Panc1 (cell line): ENCODE results near the gene LTBP2. TPM values are rescaled to one million over a fixed set of nuclear protein-coding genes. Genes with fewer than 3 reads are reported as not detected.

Experiments used
- ATAC-seq: fragments of 200-7000 bp; cut with Tn5 transposase; 2 replicates; pipeline ENCODE4 v1.9.1; 2020; ENCODE audit warnings: mild to moderate bottlenecking, moderate library complexity
- BruUV-seq: library from RNA; stranded (reverse); fragments of 400-500 nt; replicated peaks from 2 replicates; lab custom pipeline; 2021; lab: Mats Ljungman, UMichigan
- CTCF ChIA-PET: fragments of 300-600 bp; sonication (Branson Sonifier 250); formaldehyde crosslinking; loops from one replicate; lab custom pipeline; 2022; ENCODE audit warnings: antibody characterized with exemption; lab: Charles Lee
- POLR2A ChIA-PET: fragments of 300-600 bp; sonication (Branson Sonifier 250); formaldehyde crosslinking; loops from one replicate; lab custom pipeline; 2022; ENCODE audit warnings: antibody characterized with exemption; lab: Charles Lee
- DNase-seq: peaks from one replicate; pipeline ENCODE4 v3.0.0-alpha.2; 2010; ENCODE audit warnings: low read depth, low spot score
- H3K27ac ChIP-seq: 2 replicates; pipeline ENCODE4 v1.5.1; 2011; ENCODE audit warnings: mild to moderate bottlenecking, low read length, inconsistent platforms
- H3K27me3 ChIP-seq: fragments of 200-500 bp; sonication (Bioruptor generic); 2 replicates; pipeline ENCODE4 v1.6.0; 2014; ENCODE audit warnings: low read length, inconsistent platforms; ENCODE audit not compliant: control insufficient read depth, insufficient read depth
- H3K36me3 ChIP-seq: fragments of 200-500 bp; sonication (Bioruptor generic); 2 replicates; pipeline ENCODE4 v1.5.1; 2014; ENCODE audit warnings: inconsistent platforms, mild to moderate bottlenecking, low read length, moderate library complexity; ENCODE audit not compliant: control insufficient read depth, insufficient read depth
- H3K4me1 ChIP-seq: 2 replicates; pipeline ENCODE4 v1.5.1; 2011; ENCODE audit warnings: inconsistent platforms, mild to moderate bottlenecking, low read length, moderate library complexity; ENCODE audit not compliant: control insufficient read depth, insufficient read depth
- H3K4me3 ChIP-seq, 2 experiments: 2 replicates each; pipeline ENCODE4 v1.5.1; 2011 to 2012; ENCODE audit warnings: low read depth in 2 of 2, low read length in 2 of 2, mild to moderate bottlenecking in 2 of 2, inconsistent platforms in 1 of 2, moderate library complexity in 1 of 2
- H3K9me3 ChIP-seq: fragments of 200-500 bp; sonication (Bioruptor generic); 2 replicates; pipeline ENCODE4 v1.5.1; 2014; ENCODE audit warnings: low read depth, mild to moderate bottlenecking, inconsistent platforms, low read length, moderate library complexity; ENCODE audit not compliant: control insufficient read depth, insufficient read depth
- POLR2AphosphoS5 ChIP-seq: IDR thresholded peaks from 2 replicates; pipeline ENCODE4 v1.6.1; 2012; ENCODE audit warnings: mild to moderate bottlenecking, low read depth, low read length, moderate library complexity
- SIN3A ChIP-seq: IDR thresholded peaks from 2 replicates; pipeline ENCODE4 v1.6.1; 2012; ENCODE audit warnings: low read depth, mild to moderate bottlenecking, low read length, moderate library complexity, borderline replicate concordance; ENCODE audit not compliant: insufficient read depth
- TCF7L2 ChIP-seq: IDR thresholded peaks from 2 replicates; pipeline ENCODE4 v1.6.1; 2011; ENCODE audit warnings: mild to moderate bottlenecking, low read depth, low read length, inconsistent platforms
- in situ Hi-C: cut with HindIII; loops from 2 replicates; pipeline ENCODE4 v1.10.0; 2016; ENCODE audit warnings: low sequenced_read_pairs, low pct_unique_long_range_greater_than_20kb
- intact Hi-C: fragments of 100-400 bp; cut with micrococcal nuclease; formaldehyde crosslinking; loops from one replicate; pipeline ENCODE4 v1.10.0; 2022; ENCODE audit not compliant: unreplicated experiment
- total RNA-seq: library from RNA; stranded (reverse); gene quantifications from one replicate; pipeline ENCODE4 v1.2.1, GENCODE V29; 2021; ENCODE audit not compliant: unreplicated experiment
- TF ChIP-seq, protein P1 (sequence below), 2 experiments: IDR thresholded peaks; 2 replicates each; pipeline ENCODE4 v1.6.1; 2011 to 2012; ENCODE audit warnings: low read depth in 2 of 2, control low read depth in 1 of 2, low read length in 1 of 2, mild to moderate bottlenecking in 1 of 2, moderate library complexity in 1 of 2; ENCODE audit not compliant: insufficient read depth in 1 of 2
- TF ChIP-seq, protein P2 (sequence below): fragments of 450-650 bp; IDR thresholded peaks from 2 replicates; pipeline ENCODE4 v1.5.1; 2017; ENCODE audit warnings: mild to moderate bottlenecking

The LTBP2 gene
- total RNA-seq, 1 experiment from 2014 or later, result 69.8 TPM

DNA sequence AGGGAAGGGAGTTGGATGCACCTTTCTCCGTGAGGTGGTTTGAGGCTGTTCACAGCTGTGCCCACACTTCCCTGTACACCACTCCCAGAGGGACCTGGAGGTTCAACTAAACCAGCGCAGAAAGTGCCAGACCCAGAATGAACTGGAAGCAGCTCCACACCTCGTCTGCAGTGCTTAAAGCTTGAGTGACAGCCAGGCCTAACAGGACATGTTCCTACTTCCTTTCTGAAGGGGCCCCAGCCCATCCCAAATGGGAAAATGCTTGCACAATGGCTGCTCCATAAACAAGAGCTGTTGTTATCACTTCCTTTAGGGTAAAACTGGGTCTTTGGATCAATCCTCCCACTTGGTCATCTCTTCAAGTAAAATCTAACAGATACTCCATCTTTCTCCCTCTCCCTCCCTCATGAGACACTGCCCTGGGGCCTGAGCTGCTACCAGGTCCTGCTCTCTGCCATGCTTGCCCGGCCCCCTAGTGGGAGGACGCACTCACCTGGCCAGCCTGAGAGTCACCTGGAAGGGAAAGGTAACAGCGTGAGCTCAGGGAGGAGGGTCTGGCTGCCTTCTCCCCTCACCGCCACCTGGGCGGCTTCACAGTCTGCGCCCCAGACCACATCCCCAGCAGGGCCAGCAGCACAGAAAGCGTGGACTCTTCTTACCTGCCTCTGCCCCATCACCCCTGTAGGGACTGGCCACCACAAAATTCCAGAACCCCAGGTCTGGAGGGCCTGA, 85.0 kb downstream of the LTBP2 start:
- intact Hi-C loops, result no loop called here
- no peaks in the 10 kb centered on the region for H3K27me3 ChIP-seq
- ATAC-seq, result no peak
- no peaks in the 10 kb centered on the region for H3K4me1 ChIP-seq
- no TSS peak for BruUV-seq
- ChIA-PET CTCF (no interaction called here), POLR2A (no interaction called here)
- H3K36me3 ChIP-seq, result no peaks in the 10 kb centered on the region
- no peaks in the 10 kb centered on the region for H3K9me3 ChIP-seq
- H3K27ac ChIP-seq, result no peak overlapping the region
- TF ChIP-seq POLR2AphosphoS5 (no peak), SIN3A (no peak), TCF7L2 (no peak)
- TF ChIP-seq, protein P1, sequence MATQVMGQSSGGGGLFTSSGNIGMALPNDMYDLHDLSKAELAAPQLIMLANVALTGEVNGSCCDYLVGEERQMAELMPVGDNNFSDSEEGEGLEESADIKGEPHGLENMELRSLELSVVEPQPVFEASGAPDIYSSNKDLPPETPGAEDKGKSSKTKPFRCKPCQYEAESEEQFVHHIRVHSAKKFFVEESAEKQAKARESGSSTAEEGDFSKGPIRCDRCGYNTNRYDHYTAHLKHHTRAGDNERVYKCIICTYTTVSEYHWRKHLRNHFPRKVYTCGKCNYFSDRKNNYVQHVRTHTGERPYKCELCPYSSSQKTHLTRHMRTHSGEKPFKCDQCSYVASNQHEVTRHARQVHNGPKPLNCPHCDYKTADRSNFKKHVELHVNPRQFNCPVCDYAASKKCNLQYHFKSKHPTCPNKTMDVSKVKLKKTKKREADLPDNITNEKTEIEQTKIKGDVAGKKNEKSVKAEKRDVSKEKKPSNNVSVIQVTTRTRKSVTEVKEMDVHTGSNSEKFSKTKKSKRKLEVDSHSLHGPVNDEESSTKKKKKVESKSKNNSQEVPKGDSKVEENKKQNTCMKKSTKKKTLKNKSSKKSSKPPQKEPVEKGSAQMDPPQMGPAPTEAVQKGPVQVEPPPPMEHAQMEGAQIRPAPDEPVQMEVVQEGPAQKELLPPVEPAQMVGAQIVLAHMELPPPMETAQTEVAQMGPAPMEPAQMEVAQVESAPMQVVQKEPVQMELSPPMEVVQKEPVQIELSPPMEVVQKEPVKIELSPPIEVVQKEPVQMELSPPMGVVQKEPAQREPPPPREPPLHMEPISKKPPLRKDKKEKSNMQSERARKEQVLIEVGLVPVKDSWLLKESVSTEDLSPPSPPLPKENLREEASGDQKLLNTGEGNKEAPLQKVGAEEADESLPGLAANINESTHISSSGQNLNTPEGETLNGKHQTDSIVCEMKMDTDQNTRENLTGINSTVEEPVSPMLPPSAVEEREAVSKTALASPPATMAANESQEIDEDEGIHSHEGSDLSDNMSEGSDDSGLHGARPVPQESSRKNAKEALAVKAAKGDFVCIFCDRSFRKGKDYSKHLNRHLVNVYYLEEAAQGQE (IDR thresholded peaks at IDR 0.05; ENCODE audit: insufficient read depth in 1 of 2, low read depth in 2 of 2, low read length in 1 of 2), result no peak
- TF ChIP-seq, protein P2, sequence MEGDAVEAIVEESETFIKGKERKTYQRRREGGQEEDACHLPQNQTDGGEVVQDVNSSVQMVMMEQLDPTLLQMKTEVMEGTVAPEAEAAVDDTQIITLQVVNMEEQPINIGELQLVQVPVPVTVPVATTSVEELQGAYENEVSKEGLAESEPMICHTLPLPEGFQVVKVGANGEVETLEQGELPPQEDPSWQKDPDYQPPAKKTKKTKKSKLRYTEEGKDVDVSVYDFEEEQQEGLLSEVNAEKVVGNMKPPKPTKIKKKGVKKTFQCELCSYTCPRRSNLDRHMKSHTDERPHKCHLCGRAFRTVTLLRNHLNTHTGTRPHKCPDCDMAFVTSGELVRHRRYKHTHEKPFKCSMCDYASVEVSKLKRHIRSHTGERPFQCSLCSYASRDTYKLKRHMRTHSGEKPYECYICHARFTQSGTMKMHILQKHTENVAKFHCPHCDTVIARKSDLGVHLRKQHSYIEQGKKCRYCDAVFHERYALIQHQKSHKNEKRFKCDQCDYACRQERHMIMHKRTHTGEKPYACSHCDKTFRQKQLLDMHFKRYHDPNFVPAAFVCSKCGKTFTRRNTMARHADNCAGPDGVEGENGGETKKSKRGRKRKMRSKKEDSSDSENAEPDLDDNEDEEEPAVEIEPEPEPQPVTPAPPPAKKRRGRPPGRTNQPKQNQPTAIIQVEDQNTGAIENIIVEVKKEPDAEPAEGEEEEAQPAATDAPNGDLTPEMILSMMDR, result no peak
- no peak for DNase-seq
- no peak overlapping the region for H3K4me3 ChIP-seq
- in situ Hi-C loops, result no loop called here

DNA sequence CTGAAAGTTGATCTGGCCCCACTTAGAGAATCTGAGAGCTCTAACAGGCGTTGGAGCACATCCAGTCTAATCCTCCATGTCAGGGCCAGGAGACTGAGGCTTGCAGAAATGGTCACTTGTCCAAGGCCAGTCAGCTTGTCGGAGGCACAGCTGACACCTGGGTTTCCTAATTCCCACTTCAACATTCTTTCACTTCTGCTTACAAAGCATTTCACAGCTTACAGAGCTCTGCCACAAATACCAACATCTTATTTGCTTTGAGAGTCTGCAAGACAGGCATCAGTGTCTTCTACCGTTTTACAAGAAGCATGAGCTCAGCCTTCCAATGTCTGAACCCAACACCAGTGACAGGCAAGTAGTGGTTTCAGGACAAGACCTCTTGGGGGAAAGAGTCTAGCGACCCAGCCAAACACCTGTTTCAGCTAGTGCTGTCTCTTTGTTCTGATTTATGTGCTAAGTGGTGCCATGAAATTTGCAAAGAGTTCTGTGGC, 86.6 kb downstream of the LTBP2 start:
- no peak overlapping the region for H3K4me3 ChIP-seq
- POLR2A ChIA-PET, result interaction anchor here (0.6 kb wide), 1 partner anchor 38 kb away, joined by 3 read pairs; no protein-coding TSS in a partner anchor
- in situ Hi-C loops (no loop called here), intact Hi-C loops (no loop called here)
- BruUV-seq, result no TSS peak
- CTCF ChIA-PET, result interaction anchor here (0.6 kb wide), 1 partner anchor 11 kb away, joined by 4 read pairs; no protein-coding TSS in a partner anchor
- no peaks in the 10 kb centered on the region for H3K9me3 ChIP-seq
- no peaks in the 10 kb centered on the region for H3K36me3 ChIP-seq
- no peak for TF ChIP-seq POLR2AphosphoS5
- no peak for TF ChIP-seq SIN3A
- TF ChIP-seq, protein P2, result no peak
- TF ChIP-seq, protein P1 (IDR thresholded peaks at IDR 0.05; ENCODE audit: insufficient read depth in 1 of 2, low read depth in 2 of 2, low read length in 1 of 2), result no peak
- no peak for TF ChIP-seq TCF7L2
- H3K4me1 ChIP-seq, result no peaks in the 10 kb centered on the region
- ATAC-seq (no peak), DNase-seq (no peak)
- no peaks in the 10 kb centered on the region for H3K27me3 ChIP-seq
- H3K27ac ChIP-seq, result no peak overlapping the region
